Measurements from ENCODE around the gene IGSF10.

DNA sequence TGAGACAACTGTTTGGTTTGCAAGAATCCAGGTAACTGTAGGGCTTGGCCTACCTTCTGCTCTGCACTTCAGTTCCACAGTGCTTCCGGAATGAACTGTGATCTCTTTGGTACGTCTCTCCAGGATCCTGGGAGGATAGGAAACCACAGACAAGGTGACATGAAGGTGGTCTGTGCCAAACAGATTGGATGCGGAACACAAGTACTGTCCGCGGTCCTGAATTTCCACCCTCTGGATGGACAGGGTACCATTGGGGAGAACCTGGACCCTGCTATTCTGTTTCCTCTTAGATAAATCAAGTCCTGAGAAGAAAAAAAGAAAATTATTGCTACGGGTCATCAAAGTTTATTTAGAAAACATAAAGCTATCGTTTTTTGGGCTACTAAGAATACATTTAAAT lies 17.3 kb downstream of the IGSF10 start:
- TF ChIP-seq GATA2 (IDR thresholded peaks at IDR 0.05; ENCODE audit: low read depth, low read length), result no peak
- TF ChIP-seq GATA3 (IDR thresholded peaks at IDR 0.05; ENCODE audit: low read depth, low read length), result no peak
